H9 (cell line): Measurements from ENCODE around the gene KLK1. TPM values are rescaled to one million over a fixed set of nuclear protein-coding genes. Genes with fewer than 3 reads are reported as not detected.

Experiments used
- DNase-seq: peaks from one replicate; pipeline ENCODE4 v3.0.0-alpha.2; 2017
- H2AFZ ChIP-seq: one replicate; pipeline ENCODE4 v1.6.1; 2013; ENCODE audit warnings: mild to moderate bottlenecking, low read length, control low read depth, moderate library complexity
- H2AK5ac ChIP-seq: 2 replicates; pipeline ENCODE4 v1.6.1; 2013; ENCODE audit warnings: low read length, control low read depth, mixed read lengths; ENCODE audit not compliant: insufficient read length
- H2BK120ac ChIP-seq: one replicate; pipeline ENCODE4 v1.6.1; 2013; ENCODE audit warnings: low read depth, mild to moderate bottlenecking, low read length, control low read depth, inconsistent platforms; ENCODE audit not compliant: poor library complexity, severe bottlenecking
- H2BK12ac ChIP-seq: 2 replicates; pipeline ENCODE4 v1.6.1; 2013; ENCODE audit warnings: low read length, control low read depth, mixed read lengths, low read depth; ENCODE audit not compliant: insufficient read length
- H2BK15ac ChIP-seq: 2 replicates; pipeline ENCODE4 v1.6.1; 2013; ENCODE audit warnings: low read depth, low read length, control low read depth
- H2BK20ac ChIP-seq: one replicate; pipeline ENCODE4 v1.6.1; 2013; ENCODE audit warnings: low read depth, mild to moderate bottlenecking, low read length, control low read depth, inconsistent platforms; ENCODE audit not compliant: poor library complexity, severe bottlenecking
- H2BK5ac ChIP-seq: 2 replicates; pipeline ENCODE4 v1.6.1; 2013; ENCODE audit warnings: low read length, control low read depth, mixed read lengths; ENCODE audit not compliant: insufficient read length
- H3K14ac ChIP-seq: 2 replicates; pipeline ENCODE4 v1.6.1; 2013; ENCODE audit warnings: low read length, control low read depth; ENCODE audit not compliant: insufficient read depth
- H3K18ac ChIP-seq: 2 replicates; pipeline ENCODE4 v1.6.1; 2013; ENCODE audit warnings: low read depth, mild to moderate bottlenecking, mixed read lengths, low read length, control low read depth; ENCODE audit not compliant: insufficient read length
- H3K23ac ChIP-seq: 2 replicates; pipeline ENCODE4 v1.6.1; 2013; ENCODE audit warnings: low read length, control low read depth, mixed read lengths, low read depth; ENCODE audit not compliant: insufficient read length
- H3K23me2 ChIP-seq: 2 replicates; pipeline ENCODE4 v1.6.1; 2013; ENCODE audit warnings: low read depth, mild to moderate bottlenecking, mixed read lengths, low read length, control low read depth; ENCODE audit not compliant: insufficient read length, poor library complexity, severe bottlenecking
- H3K27ac ChIP-seq: 2 replicates; pipeline ENCODE4 v1.5.1; 2013; ENCODE audit warnings: low read length, control low read depth, mixed read lengths, low read depth; ENCODE audit not compliant: insufficient read length
- H3K27me3 ChIP-seq: 2 replicates; pipeline ENCODE4 v1.6.1; 2013; ENCODE audit warnings: low read length, control low read depth, inconsistent platforms; ENCODE audit not compliant: insufficient read depth
- H3K4ac ChIP-seq: 2 replicates; pipeline ENCODE4 v1.6.1; 2013; ENCODE audit warnings: low read depth, mild to moderate bottlenecking, control low read depth, inconsistent platforms, low read length, moderate library complexity
- H3K4me1 ChIP-seq: 2 replicates; pipeline ENCODE4 v1.6.1; 2013; ENCODE audit warnings: low read length, control low read depth, inconsistent platforms; ENCODE audit not compliant: insufficient read depth
- H3K4me2 ChIP-seq: 2 replicates; pipeline ENCODE4 v1.6.1; 2013; ENCODE audit warnings: low read length, control low read depth, mixed read lengths; ENCODE audit not compliant: insufficient read length, insufficient read depth
- H3K56ac ChIP-seq: 2 replicates; pipeline ENCODE4 v1.6.1; 2013; ENCODE audit warnings: low read depth, mild to moderate bottlenecking, mixed read lengths, low read length, control low read depth; ENCODE audit not compliant: insufficient read length
- H3K79me1 ChIP-seq: 2 replicates; pipeline ENCODE4 v1.6.1; 2013; ENCODE audit warnings: low read depth, mild to moderate bottlenecking, moderate library complexity, low read length, control low read depth, inconsistent platforms; ENCODE audit not compliant: insufficient read depth, poor library complexity, severe bottlenecking
- H3K79me2 ChIP-seq: 2 replicates; pipeline ENCODE4 v1.6.1; 2013; ENCODE audit warnings: low read length, control low read depth, inconsistent platforms; ENCODE audit not compliant: insufficient read depth
- H3K9ac ChIP-seq: 2 replicates; pipeline ENCODE4 v1.6.1; 2013; ENCODE audit warnings: low read length, control low read depth, mixed read lengths; ENCODE audit not compliant: insufficient read length; ENCODE audit errors: extremely low read depth
- H3K9me3 ChIP-seq: one replicate; pipeline ENCODE4 v1.6.1; 2013; ENCODE audit warnings: low read depth, low read length, inconsistent platforms; ENCODE audit not compliant: control insufficient read depth
- H3T11ph ChIP-seq: one replicate; pipeline ENCODE4 v1.6.1; 2013; ENCODE audit warnings: mild to moderate bottlenecking, low read length, control low read depth, inconsistent platforms
- H4K20me1 ChIP-seq: one replicate; pipeline ENCODE4 v1.6.1; 2013; ENCODE audit not compliant: control insufficient read depth, insufficient read length, insufficient read depth
- H4K5ac ChIP-seq: 2 replicates; pipeline ENCODE4 v1.6.1; 2013; ENCODE audit warnings: low read depth, mild to moderate bottlenecking, mixed read lengths, low read length, control low read depth; ENCODE audit not compliant: insufficient read length
- H4K8ac ChIP-seq: replicated peaks from 2 replicates; pipeline ENCODE4 v1.6.1; 2013; ENCODE audit warnings: low read length, control low read depth, mixed read lengths, low read depth; ENCODE audit not compliant: insufficient read length
- H4K91ac ChIP-seq: 2 replicates; pipeline ENCODE4 v1.6.1; 2013; ENCODE audit warnings: low read depth, mild to moderate bottlenecking, moderate library complexity, mixed read lengths, low read length, control low read depth; ENCODE audit not compliant: insufficient read length
- H3K27ac Mint-ChIP-seq, 3 experiments: 2 replicates in 2 of 3; 3 replicates in 1 of 3; pipeline ENCODE4 v1.8.0; 2020 to 2021; ENCODE audit warnings: mixed read lengths in 3 of 3, mild to moderate bottlenecking in 1 of 3, moderate library complexity in 1 of 3
- H3K27me3 Mint-ChIP-seq: 2 replicates; pipeline ENCODE4 v1.8.0; 2021; ENCODE audit warnings: low read depth, mild to moderate bottlenecking, moderate library complexity, mixed read lengths
- H3K36me3 Mint-ChIP-seq, 3 experiments: 2 replicates in 2 of 3; 3 replicates in 1 of 3; pipeline ENCODE4 v1.8.0; 2020 to 2021; ENCODE audit warnings: low read depth in 3 of 3, mixed read lengths in 3 of 3; ENCODE audit not compliant: insufficient read depth in 1 of 3
- H3K4me1 Mint-ChIP-seq, 2 experiments: 2 replicates each; pipeline ENCODE4 v1.8.0; 2020; ENCODE audit warnings: mixed read lengths in 2 of 2
- H3K4me3 Mint-ChIP-seq, 2 experiments: 2 replicates in 1 of 2; 3 replicates in 1 of 2; pipeline ENCODE4 v1.8.0; 2020 to 2021; ENCODE audit warnings: mild to moderate bottlenecking in 2 of 2, mixed read lengths in 2 of 2, moderate library complexity in 1 of 2
- H3K9me3 Mint-ChIP-seq, 2 experiments: 2 replicates in 1 of 2; 3 replicates in 1 of 2; pipeline ENCODE4 v1.8.0; 2020; ENCODE audit warnings: mild to moderate bottlenecking in 2 of 2, mixed read lengths in 2 of 2, moderate library complexity in 1 of 2
- WGBS: extraction: QIAGEN DNeasy Blood & Tissue Kit; methylation state at CpG from one replicate; pipeline ENCODE4 v1.1.7; 2013; ENCODE audit warnings: missing lambda C conversion rate, low lambda C conversion rate, mixed read lengths; ENCODE audit not compliant: insufficient read length; ENCODE audit errors: extremely low coverage; 5-methylcytosine and 5-hydroxymethylcytosine counted together
- total RNA-seq: library from RNA; stranded (reverse); gene quantifications from 2 replicates; pipeline ENCODE4 v1.2.1, GENCODE V29; 2021
- TF ChIP-seq, protein P1 (sequence below): fragments of 200-600 bp; sonication (generic); conservative IDR thresholded peaks from 3 replicates; pipeline ENCODE4 v1.8.0; 2021; ENCODE audit warnings: antibody characterized with exemption, mild to moderate bottlenecking

The KLK1 gene
- total RNA-seq, 1 experiment from 2014 or later, result 2.3 TPM

- Histone ChIP-seq H3T11ph (no peak overlapping the region), H4K5ac (no peak overlapping the region), H3K79me2 (no peaks in the 10 kb centered on the region), H2BK20ac (no peak overlapping the region), H3K4me2 (no peak overlapping the region), H2BK15ac (no peak overlapping the region), H3K4me1 (no peaks in the 10 kb centered on the region), H3K9ac (no peak overlapping the region), H3K79me1 (no peaks in the 10 kb centered on the region), H2BK12ac (no peak overlapping the region), H3K9me3 (no peaks in the 10 kb centered on the region), H3K4ac (no peak overlapping the region), H3K14ac (no peak overlapping the region), H4K20me1 (no peaks in the 10 kb centered on the region), H3K56ac (no peak overlapping the region), H4K91ac (no peak overlapping the region), H3K18ac (no peak overlapping the region), H2BK5ac (no peak overlapping the region), H2AK5ac (no peak overlapping the region), H4K8ac (no peak overlapping the region), H3K27me3 (no peaks in the 10 kb centered on the region), H3K27ac (no peak overlapping the region), H3K23me2 (no peaks in the 10 kb centered on the region), H3K23ac (no peak overlapping the region), H2BK120ac (no peak overlapping the region), H2AFZ (no peak overlapping the region)
- no peak for DNase-seq
- TF ChIP-seq, protein P1, sequence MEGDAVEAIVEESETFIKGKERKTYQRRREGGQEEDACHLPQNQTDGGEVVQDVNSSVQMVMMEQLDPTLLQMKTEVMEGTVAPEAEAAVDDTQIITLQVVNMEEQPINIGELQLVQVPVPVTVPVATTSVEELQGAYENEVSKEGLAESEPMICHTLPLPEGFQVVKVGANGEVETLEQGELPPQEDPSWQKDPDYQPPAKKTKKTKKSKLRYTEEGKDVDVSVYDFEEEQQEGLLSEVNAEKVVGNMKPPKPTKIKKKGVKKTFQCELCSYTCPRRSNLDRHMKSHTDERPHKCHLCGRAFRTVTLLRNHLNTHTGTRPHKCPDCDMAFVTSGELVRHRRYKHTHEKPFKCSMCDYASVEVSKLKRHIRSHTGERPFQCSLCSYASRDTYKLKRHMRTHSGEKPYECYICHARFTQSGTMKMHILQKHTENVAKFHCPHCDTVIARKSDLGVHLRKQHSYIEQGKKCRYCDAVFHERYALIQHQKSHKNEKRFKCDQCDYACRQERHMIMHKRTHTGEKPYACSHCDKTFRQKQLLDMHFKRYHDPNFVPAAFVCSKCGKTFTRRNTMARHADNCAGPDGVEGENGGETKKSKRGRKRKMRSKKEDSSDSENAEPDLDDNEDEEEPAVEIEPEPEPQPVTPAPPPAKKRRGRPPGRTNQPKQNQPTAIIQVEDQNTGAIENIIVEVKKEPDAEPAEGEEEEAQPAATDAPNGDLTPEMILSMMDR, result no peak
- no peak overlapping the region for H3K4me3 Mint-ChIP-seq
- no peaks in the 10 kb centered on the region for H3K9me3 Mint-ChIP-seq
- H3K36me3 Mint-ChIP-seq, result peaks cover 0 to 16% (median 0%) of the 10 kb centered on the region in 3 experiments; a peak in 2 of 7 replicates
- H3K4me1 Mint-ChIP-seq, result peaks cover 9 to 10% of the 10 kb centered on the region in 2 experiments
- H3K27me3 Mint-ChIP-seq, result peaks cover 27% of the 10 kb centered on the region
- no CpG with 5 or more reads among the region's 47 CpGs for WGBS
- no peak overlapping the region for H3K27ac Mint-ChIP-seq
Observed at GRCh38 chr19:50791594-50792271, 31.9 kb downstream of the KLK1 start.
